ENCODE measurements around the gene CCDC12.

The CCDC12 gene

DNA sequence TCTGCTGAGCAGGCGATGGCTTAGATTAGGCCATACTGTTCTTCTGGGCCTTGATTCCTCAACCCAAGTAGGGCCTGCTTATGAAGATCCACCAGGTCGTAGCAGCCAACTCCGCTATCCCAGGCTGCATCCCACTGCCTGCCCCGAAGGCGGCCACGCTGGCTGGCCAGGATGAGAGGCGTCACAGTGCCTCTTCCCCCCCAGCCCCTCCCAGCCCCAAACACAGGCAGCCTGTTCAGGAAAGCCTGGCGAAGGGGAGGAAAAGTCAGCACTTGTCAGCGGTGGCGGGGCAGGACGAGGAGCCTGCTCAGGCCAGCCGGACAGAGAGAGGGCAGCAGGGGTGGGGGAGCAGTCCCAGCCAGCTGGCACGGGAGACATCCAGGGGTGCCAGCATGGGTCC lies 87.8 kb downstream of the CCDC12 start:
- no peak for DNase-seq

GRCh38 chr3:46887980-46888494 lies 88.5 kb downstream of the CCDC12 start:
- no peak for DNase-seq

DNA sequence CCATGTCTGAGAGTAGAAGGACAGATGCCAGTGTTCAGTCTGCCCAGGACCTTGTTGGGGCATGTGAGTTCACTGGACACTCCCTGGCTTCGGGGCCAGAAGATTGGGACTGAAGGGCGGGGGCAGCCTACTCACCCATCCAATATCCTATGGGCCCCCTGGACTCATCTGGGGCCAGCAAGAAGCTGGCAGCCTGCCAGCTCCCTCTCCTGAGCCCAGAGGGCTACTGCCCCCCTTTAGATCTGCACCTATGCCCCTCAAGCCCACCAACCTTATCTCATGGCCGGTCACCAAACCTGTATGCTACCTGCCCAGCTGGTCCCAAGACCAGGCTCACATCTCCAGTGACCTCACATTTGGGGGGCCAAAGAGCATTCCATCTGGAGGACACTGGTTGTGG lies 90.9 kb downstream of the CCDC12 start:
- no peak for DNase-seq

GRCh38 chr3:46884929-46885328 lies 91.6 kb downstream of the CCDC12 start:
- no peak for DNase-seq

- DNase-seq: no peak
Observed at GRCh38 chr3:46884427-46884826, 92.1 kb downstream of the CCDC12 start.

- DNase-seq: no peak
Observed at GRCh38 chr3:46883830-46884185, 92.7 kb downstream of the CCDC12 start.

DNA sequence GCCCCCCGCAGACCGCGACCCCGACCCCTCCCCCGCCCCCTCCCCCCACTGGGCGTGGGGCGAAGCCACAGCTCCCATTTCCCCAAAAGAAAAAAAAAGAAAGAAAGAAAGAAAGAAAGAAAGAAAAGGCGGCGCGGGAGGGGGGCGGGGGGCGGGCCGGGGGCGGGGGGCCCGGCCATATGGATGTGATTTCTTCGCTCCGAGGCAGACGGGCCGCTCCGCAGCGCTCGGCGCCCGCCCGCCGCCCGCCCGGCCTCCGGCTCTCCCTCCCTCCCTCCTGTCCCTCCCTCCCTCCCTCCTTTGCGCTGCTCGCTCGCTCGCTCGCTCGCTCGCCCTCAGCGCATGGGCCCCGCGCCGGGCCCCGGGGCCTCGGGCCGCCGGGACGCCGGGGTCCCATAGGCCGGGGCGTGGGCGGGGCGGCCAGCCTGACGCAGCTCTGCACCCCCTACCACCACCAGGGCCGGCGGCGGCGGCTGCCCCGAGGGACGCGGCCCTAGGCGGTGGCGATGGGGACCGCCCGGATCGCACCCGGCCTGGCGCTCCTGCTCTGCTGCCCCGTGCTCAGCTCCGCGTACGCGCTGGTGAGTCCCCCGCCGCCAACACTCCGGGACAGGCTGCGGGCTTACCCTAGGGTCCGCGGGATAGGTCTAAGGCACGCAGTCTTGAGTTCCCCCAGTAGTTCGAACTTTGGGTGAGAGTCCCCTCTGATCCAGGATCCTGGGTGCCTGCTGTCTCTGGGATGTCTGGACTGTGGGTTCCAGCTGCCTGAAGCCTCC lies 93.3 kb downstream of the CCDC12 start:
- DNase-seq: no peak

- DNase-seq: no peak
Observed at GRCh38 chr3:46882377-46883053, 94.0 kb downstream of the CCDC12 start.

DNA sequence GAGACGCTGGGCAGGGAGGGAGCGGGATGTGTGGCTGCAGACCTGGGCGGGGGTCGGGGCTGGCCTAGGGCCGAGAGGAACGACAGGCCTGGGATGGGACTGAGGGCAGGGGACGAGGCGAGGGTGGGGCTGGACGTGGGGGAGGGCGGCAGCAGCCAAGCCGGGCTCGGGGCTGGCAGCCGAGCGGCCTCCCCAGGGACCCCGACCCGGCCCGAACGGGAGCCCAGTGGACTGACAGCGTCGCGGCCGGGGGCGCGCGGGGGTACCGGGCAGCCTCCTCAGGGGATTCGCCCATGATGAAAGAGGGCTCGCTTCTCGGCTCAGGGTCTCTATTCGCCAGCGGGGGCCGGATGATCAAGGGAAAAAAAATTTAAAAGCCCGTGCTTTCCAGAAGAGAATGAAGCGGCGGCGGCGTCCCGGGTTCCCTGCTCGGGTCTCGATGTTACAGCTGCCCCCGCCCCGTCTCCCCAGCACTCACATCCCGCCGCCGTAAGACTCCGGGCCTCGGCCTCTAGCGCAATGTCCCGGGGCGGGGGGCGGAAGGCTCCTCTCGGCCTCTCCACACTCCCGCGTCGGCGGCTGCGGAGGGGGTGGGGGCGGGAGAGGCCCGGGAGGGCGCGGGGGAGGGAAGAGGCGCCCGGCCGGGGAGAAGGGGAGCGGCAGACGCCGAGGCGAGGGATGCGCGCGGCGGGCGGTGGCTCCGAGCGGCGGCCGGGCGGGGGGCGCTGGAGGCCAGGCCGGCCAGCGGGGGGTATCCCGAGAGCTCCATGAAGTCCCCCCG lies 94.8 kb downstream of the CCDC12 start:
- no peak for DNase-seq

GRCh38 chr3:46880884-46881595 lies 95.5 kb downstream of the CCDC12 start:
- no peak for DNase-seq

DNA sequence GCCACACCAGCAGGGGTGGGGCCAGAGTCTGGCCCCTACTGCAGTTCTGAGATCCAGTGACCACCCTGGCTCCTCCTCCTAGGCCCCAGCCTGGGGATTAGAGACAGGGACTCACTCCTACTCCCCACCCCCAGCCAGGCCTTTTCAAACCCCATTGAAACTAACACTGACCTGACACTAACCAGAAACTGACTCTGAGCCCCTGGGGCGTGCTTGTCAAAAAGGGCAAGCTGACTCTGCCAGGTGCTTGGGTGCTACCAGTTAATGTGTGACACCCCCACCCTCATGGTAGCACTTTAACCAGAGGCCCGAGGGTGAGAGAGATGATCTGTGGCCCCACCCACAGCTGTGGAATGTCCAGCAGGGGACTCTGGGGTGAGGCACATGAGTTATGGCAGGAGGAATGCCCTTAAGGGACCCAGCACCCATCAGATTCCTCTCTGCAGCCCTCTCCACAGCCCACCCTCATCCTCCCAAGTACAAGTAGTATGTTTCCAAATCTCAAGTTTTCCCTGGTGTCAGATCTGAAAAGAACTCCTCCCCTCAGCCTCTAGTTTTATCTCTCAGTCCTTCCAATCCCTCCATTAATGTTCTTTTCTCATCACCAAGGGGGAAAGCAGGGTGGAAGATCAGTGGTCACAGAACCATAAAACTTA lies 97.6 kb downstream of the CCDC12 start:
- no peak for DNase-seq

DNA sequence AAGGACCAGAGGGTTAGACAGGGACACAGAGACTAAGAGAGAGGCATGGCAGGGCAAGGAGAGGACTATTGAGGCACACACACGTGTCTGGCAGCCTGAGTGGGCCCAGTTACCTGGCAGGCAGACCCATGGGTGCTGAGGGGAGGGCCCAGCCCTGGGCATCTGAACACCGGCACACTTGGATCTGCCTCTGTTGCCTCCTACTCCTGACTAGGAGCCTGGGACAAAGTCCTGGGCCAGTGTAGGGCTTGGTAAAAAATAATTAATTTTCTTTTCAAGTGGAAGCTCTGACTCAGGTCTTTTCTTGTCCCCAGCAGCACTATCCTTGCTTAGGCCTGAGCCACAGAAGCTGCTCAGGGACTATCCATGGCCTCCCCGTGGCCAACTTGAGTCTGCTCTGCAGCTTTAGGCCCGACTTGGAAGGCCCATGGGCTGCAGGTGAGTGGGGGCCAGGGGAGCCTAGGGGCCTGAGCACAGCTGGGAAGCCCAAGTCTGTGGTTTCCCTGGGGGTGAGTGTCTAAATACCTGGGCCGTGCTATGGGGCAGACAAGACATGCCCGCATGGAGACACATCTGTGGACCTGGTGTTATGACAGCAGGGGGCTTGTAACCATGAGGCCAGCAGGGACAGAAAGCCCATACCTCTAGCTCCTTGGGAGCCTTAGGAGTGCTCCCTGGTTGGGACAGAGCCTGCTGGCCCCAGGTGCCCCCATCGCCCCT lies 99.0 kb downstream of the CCDC12 start, which contains the start of gene PTH1R:
PTH1R (plus strand) TSS at position 316 of the 720 bp plus-strand sequence. CDS start 5,839 bp downstream, outside the sequence.
- no peak for DNase-seq

GRCh38 chr3:46876313-46877300 lies 99.9 kb downstream of the CCDC12 start:
- no peak for DNase-seq

DNA sequence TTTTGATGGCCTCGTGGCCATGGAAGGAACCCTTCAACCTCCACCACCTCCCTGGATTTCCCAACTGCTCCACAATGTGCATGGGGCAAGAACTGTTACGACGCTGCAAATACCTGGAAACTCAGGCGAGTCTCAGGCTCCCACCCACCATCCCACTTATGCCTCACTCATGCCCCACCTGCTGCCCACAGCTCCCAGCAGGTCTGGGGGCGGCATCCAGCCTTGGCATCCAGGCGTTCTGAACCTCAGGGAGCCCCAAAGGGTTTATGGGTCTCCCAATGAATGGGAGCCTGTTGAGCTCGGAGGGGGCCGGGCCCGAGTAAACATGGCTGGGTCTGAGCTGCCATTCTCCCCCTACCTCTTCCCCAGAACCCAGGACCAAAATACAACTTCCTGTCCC lies 101.0 kb downstream of the CCDC12 start:
- no peak for DNase-seq

DNA sequence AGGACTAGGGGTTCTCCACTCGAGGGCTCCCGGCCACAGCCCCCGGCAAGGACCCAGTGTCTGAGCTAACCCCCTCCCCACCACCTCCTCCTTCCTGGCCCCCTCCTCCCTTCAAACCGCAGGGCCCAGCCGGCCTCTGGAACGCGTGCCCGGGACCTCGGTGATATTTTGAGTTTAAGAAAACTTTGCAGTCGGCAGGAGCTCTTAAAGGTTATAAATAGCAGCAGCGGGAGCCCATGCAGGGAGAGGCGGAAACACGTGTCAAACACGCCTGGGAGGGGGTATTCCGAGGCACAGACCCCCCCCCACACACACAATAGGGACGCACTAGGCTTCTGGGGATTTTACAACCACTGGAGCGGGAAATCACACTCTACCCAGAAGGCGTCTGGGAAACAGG lies 102.1 kb downstream of the CCDC12 start:
- no peak for DNase-seq

- DNase-seq: no peak
Observed at GRCh38 chr3:46873521-46873920, 103.0 kb downstream of the CCDC12 start.
